ENCODE measurements around the gene CENPP.

GRCh38 chr9:92500725-92501124, 175.0 kb downstream of the CENPP start:
- TF ChIP-seq CTCF (IDR thresholded peaks at IDR 0.05) (no peak), POLR2A (IDR thresholded peaks at IDR 0.05) (no peak)
